PC-3 (cell line): Measurements from ENCODE around the gene NSL1.

Source experiments
- EZH2 ChIP-seq: fragments of 300-600 bp; sonication (generic); IDR thresholded peaks from one replicate; pipeline ENCODE4 v1.6.1; 2017; ENCODE audit warnings: antibody characterized with exemption, mild to moderate bottlenecking, low read length; ENCODE audit not compliant: unreplicated experiment
- TF ChIP-seq, protein P1 (sequence below): fragments of 300-600 bp; sonication (generic); conservative IDR thresholded peaks from 2 replicates; pipeline ENCODE4 v1.5.1; 2017; ENCODE audit warnings: antibody characterized with exemption, low read depth, mild to moderate bottlenecking, low read length

DNA sequence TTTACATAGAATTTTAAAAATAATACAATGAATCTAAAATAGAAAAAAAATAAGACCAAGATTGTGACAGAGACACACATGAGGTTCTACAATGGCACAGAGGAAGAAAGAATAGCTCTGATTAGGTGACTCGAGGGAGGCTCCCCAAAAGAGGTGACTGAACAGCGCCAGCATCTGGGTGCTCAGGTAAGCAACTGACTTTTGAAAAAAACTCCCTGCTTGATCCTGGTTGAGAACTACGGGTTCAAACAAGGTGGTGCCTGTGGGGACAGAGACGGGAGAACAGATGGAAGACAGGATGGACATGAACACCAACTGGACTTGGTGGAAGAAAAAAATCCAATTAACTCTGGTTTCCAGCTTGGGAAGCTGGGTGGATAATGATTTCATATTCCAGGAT is 114.4 kb downstream of the NSL1 start:
- TF ChIP-seq, protein P1, sequence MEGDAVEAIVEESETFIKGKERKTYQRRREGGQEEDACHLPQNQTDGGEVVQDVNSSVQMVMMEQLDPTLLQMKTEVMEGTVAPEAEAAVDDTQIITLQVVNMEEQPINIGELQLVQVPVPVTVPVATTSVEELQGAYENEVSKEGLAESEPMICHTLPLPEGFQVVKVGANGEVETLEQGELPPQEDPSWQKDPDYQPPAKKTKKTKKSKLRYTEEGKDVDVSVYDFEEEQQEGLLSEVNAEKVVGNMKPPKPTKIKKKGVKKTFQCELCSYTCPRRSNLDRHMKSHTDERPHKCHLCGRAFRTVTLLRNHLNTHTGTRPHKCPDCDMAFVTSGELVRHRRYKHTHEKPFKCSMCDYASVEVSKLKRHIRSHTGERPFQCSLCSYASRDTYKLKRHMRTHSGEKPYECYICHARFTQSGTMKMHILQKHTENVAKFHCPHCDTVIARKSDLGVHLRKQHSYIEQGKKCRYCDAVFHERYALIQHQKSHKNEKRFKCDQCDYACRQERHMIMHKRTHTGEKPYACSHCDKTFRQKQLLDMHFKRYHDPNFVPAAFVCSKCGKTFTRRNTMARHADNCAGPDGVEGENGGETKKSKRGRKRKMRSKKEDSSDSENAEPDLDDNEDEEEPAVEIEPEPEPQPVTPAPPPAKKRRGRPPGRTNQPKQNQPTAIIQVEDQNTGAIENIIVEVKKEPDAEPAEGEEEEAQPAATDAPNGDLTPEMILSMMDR: no peak
- TF ChIP-seq EZH2: no peak
